HG03064 (cell line): ENCODE data around the gene TBC1D2B.
"Not testable (repeated sequence)": the region's sequence is repeated elsewhere in the genome, so short reads cannot be mapped to it uniquely, and the experiment has no call there.

Experiments
- ATAC-seq: cut with Tn5 transposase; IDR thresholded peaks from one replicate; pipeline ENCODE4 v1.9.1; 2021; ENCODE audit warnings: low read depth; ENCODE audit not compliant: unreplicated experiment

The TBC1D2B gene

GRCh38 chr15:77959432-77959879 is 118.1 kb downstream of the TBC1D2B start:
- ATAC-seq: no peak

- ATAC-seq: not testable (repeated sequence)
Observed at GRCh38 chr15:77958716-77959431, 118.6 kb downstream of the TBC1D2B start.

- not testable (repeated sequence) for ATAC-seq
Observed at GRCh38 chr15:77958021-77958420, 119.5 kb downstream of the TBC1D2B start.

- not testable (repeated sequence) for ATAC-seq
Observed at GRCh38 chr15:77953926-77954325, 123.6 kb downstream of the TBC1D2B start.

- ATAC-seq: not testable (repeated sequence)
Observed at GRCh38 chr15:77952928-77953446, 124.5 kb downstream of the TBC1D2B start.

- ATAC-seq: not testable (repeated sequence)
Observed at GRCh38 chr15:77951105-77951786, 126.3 kb downstream of the TBC1D2B start.

- not testable (repeated sequence) for ATAC-seq
Observed at GRCh38 chr15:77950470-77950869, 127.0 kb downstream of the TBC1D2B start.

GRCh38 chr15:77945566-77945965 is 131.9 kb downstream of the TBC1D2B start:
- ATAC-seq: no peak
